ENCODE measurements around the gene CCL18.

GRCh38 chr17:36094232-36094631 is 30.2 kb downstream of the CCL18 start:
- TF ChIP-seq ZNF274 (IDR thresholded peaks at IDR 0.05; ENCODE audit: low read depth, low read length) = no peak
- no peak for TF ChIP-seq YY1 (IDR thresholded peaks at IDR 0.05; ENCODE audit: insufficient read depth, insufficient read length)
